ENCODE data around the gene SPECC1L.

Gene SPECC1L

DNA sequence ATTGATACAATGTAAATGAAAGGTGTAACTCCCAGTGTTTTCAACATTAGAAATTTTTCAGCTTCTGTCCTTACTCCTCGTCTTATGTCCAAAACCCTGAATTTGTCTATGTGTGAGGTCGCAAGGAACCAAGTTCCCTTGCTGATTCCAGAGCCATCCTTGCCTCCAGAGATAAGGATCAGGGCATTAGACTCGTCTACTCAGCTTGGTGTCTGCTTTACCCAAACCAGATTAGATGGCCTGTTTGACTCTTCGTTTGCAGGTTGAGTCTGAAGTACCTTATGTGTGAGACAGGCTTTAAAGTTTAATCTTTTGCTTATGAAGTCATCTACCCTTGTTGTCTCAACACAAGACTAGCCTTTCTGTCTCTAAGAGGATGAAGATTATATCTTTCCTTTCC is 55.6 kb downstream of the SPECC1L start:
- no peak for DNase-seq

DNA sequence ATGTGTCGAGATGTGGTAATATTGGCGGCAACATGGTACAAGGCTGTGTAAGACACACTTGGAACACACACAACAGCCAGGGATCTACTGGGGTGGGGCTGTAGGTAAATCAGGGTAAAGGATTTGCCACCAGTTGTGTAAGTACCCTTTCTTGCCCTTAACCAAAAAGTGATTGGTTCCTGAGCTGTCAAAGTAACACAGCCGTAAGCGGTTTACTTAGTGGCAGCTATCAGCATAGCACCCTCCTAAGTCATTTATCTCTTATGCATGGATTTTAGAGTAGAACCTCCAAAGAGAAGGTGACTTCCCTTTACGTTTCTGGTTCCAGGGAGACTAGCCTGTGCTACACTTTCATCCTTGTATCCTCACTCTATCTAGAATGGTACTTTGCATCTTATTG is 57.2 kb downstream of the SPECC1L start:
- DNase-seq = no peak

DNA sequence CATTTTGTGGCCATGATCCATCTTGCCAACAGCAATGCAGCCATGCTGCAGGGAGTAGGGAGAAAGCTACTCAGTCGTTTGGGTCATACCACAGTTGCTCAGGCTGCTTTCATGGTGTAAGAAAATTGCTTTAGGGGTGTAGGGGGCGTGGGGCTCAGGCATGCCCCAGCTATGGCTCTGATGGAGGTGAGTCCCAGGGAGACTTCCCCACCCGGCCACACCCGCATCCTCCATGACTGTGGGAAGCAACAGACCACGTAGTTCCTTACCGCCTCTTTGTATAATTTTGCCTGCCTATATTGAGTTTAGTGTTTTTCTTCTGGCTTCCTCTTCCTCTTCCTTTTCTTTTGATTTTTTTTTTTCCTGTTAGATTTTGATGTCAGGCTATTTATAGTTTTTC is 58.8 kb downstream of the SPECC1L start:
- no peak for DNase-seq

DNA sequence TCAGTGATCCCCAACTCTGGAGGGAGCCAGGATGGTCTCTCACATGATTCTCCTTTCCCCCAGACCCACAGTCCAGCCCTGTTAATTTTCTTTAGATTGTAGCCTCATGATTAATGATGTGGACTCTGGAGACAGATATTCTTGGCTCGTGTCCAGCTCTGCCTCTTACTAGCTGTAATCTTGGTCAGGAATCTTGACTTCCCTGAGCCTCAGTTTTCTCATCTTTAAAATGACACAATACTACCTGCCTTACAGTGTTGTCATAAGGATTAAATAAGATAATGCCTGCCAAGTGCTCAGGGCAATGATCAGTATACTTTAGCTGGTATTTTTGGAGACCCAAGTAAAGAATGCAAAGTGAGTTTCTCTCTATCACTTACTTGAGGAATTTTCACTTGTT is 60.0 kb downstream of the SPECC1L start:
- no peak for DNase-seq

DNA sequence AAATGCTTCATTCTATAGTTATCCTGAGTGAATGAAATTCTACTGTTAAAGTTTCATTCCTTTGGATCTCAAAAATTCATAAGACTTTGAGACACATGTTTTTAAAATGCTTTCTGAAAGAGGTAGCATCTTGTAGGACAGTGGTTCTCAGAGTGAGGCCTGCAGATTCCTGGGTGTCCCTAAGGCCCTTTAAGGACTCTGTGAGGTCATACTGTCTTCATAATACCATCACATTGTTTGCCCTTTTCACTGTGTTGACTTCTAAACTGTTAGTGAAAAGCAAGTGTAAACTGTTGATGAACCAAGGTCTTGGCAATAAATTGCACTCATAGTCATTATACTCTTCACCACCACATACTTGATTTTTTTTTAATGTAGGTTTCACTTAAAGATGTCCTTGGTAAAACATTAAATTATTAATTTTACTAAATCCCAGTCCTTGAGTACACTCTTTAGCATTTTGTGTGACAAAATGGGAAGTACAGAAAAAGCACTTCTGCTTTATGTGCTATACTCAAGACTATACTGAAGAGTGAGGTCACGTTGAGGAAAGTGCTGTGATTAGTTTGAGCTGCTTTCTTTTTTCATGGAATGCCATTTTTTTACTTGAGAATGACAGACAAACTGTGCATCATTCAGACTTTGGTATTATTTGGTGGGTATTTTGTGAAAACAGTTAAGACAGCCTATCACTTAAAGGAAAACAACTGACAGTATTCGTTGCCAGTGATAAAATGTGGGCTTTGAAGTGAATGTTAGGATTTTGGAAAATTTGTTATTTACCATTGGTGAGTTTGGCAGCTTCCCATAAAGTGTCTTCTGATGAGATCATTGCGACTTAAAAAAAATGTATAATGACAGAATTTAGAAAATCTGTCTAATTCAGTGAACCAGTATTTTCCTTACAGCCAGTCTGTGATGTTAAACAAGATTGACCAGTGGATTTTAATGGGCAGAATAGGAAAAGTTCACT is 61.1 kb downstream of the SPECC1L start:
- no peak for DNase-seq

DNA sequence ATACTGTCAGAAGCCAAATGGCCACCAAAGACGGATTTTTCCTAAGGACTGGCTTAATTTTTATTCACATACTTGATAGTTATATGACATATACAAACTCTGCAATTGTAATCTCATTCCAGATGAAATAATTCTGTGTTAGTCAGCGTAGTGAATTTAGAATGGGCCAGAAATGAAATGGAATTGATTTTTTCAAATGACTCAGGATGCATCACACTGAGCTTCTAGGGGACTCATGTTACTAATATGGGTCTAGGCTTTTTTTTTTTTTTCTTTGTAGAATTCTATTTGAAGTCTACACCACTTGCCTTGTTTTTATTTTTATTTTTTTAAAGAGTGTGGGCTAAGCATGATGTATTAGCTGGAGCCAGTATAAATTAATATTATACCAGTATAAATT is 62.7 kb downstream of the SPECC1L start:
- no peak for DNase-seq

DNA sequence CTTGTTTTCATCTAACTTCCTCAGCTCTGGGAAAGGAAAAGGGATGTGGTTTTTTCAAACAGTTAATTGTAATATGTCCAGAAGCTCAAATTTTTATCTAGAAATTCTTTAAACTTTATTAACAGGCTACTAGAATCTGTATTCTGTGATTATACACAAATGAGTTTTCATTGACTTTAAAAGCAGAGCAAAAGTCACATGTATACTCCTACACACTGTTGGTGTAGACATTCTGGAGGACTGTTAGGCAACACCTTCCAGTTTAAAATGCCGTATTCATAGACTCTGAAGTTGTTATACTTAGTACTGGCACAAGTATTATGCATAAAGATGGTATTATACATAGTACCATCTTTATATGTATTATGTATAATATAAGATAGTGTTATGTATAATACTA is 64.9 kb downstream of the SPECC1L start:
- DNase-seq = no peak

DNA sequence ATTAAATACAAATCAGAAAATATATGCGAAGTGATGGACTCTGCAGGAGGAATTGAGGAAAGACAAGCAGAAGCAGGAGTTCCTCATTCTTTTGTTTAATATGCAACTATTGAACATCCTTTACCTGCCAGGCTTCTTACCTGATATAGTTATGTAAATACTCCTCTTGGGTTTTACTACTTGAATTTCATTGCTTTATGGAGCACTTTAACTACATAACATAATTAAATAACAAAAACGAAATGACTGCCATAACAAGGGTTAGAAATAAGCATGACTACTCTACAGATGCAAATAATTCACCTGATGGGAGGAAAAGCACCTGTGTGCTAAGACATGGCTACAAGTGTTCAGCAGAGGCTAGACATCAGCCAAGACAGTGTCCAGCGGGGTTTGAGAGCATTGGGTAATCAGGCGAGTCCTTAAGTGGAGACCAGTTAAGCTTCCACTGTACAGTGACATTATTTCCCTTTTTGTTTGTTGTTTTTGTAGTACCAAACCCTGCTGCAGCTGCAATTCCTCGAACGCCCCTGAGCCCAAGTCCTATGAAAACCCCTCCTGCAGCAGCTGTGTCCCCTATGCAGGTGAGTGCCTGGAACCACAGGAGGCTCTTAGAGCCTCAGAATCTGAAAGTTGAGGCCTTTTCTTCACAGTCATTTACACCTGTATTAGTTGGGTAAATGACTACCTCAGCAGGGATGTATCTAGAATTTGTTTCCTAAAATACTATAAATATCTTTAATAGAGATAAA is 67.4 kb downstream of the SPECC1L start:
- no peak for DNase-seq

DNA sequence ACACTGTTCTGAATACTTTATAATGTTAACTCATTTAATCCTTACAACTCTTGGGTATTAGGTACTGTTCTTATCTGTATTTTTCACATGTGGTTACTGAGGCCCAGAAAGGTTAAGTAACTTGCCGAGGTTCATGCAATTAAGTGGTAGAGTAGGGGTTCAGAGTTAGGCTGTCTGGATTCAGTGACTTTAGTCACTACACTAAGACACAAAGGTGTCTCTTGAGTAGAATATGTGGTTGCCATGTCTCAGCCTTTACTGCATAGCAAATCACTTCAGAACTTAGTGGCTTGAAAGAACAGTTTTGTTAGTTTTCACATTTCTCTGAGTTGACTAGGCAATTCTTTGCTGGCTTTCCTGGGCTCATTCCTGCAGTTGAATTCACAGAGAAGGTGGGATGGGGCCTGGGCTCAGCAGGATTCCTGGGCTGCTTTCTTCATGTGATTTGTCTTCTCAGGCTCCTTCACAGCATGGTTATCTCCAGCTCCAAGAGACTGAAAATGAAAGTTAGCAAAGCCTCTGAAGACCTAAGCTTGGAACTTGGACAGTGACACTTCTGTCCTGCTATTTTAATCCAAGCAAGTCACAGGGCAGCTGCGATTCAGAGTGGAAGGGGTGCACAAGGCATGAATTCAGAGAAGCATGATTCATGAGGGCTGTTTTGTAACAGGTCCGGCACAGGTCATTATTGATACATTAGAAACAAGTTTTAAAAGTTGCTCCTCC is 68.3 kb downstream of the SPECC1L start:
- no peak for DNase-seq

DNA sequence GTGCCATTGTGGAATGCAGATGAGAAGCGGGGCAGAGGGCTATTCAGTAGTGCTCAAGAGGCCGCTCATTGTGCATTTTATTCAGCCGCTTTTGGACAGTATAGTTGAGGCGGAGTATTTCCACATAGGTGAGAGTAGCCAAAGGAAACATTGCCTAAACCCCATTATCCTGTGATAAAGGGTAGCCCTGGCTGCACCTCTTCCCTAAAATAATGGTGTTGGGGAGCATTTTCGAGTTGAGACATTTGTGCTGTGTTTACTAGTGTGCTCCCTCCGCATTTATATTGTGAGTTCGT is 68.8 kb downstream of the SPECC1L start:
- DNase-seq = no peak

DNA sequence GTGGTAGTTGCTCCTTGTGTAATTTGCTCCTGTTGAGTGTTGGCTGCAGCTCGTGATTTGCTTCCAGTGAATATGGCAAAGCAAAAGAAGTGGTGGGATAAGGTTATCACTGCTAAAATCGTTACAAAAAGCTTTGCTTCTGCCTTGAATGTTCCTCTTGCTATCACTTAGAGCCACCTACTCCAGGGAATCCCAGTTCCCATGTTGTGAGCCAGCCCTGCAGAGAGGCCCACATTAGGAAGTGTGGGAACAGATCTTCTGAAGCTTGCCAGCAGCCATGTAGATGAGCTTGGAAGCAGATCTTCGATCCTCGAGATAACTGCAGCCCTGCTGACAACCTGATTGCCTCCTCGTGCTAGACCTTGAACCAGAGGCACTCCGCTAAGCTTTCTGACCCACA is 71.0 kb downstream of the SPECC1L start:
- no peak for DNase-seq

DNA sequence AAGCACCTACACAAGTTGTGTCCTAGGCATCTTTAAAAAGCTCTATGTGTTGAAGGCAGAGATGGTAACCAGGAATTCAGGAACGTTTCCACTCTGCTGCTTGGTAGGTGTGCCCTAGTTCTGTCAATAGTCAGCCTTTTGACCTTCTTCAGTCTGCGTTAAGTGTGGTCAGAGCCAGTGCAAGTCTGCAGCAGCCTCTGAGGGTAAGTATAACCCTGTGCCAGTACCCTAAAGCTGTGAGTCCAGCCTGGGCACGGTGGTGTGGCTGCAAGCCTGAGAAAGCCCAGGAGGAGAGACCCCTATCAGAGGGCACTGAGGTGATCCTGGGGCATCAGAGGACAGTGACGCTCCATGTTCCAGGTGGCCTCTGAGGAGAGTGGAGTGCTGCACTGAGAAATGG is 80.0 kb downstream of the SPECC1L start:
- no peak for DNase-seq

DNA sequence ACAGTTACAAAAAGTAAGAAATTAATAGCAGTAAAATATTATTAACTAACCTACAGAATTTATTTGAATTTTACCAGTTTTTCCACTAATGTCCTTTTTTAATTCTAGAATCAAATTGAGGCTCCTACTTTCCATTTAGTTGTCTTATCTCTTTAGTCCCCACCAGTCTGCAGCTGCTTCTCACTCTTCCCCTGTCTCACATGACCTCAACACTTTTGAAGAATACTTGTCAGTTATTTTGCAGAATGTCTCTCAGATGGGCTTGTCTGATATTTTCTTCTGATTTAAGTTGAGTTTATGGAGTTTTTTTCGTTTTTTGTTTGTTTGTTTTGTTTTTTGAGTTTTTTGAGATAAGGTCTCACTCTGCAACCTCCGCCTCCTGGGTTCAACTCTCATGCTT is 82.5 kb downstream of the SPECC1L start:
- no peak for DNase-seq

DNA sequence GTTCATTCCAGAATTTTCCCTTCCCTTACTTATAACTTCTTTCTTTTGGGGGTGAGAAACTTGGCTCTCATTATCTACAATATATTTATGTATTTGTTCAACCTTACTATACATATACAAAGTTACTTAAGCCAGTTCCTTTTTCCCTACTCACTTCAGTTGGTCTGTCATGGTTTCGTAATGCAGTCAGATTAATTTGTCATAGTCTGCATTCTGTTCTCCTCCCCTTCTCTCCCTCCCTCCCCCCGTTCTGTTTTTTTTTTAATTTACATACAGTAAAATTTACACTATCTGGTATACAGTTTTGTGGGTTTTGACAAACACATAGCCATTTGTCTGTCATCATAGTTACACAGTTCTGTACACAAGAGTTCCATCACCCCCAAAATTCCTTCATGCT is 84.9 kb downstream of the SPECC1L start:
- no peak for DNase-seq

DNA sequence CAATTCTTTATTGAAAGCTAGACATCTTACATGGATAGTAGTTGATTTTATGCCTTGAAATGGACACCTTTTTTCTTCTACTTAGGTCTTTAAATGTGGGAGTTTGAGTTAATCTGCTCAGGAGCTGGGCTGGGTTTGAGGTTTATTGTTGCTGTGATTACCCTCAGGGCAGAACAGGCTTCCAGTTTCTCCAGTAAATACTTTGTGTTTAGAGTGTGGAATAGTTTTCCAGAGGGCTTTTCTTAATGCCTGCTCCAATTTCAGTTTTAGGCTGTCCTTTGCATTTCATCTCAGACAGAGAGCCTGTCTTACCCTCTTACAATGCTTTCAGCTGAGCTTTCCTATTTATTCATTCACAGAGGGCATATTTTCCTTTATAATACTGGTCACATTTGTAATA is 86.9 kb downstream of the SPECC1L start:
- DNase-seq = no peak

DNA sequence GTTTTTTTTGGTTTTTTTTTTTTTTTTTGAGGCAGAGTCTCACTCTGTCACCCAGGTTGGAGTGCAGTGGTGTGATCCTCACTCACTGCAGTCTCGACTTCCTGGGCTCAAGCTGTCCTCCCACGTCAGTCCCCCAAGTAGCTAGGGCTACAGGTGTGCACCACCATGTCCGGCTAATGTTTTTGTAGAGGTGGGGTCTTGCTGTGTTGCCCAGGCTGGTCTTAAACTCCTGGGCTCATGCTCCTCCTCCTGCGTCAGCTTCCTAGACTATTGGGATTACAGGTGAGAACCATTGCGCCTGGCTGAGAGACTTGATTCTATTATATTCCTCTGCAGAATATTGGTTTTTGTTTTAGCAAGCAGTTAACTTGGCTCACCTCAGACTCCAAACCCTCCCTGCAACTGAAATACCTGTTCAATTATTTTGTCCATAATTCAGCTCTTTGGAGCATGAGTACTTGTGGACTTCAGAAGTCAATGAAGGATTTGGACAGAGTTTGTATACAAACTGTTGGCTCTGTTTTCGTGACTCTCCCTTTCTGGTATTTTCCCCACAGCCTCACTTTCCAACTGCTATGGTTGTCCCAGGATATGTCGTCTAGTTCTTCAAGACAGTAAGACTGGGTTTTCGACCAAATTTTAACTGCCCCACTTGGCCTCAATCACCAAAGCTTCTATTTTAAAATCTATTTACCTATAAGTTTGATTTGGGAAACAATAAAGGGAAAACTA is 87.6 kb downstream of the SPECC1L start:
- no peak for DNase-seq

DNA sequence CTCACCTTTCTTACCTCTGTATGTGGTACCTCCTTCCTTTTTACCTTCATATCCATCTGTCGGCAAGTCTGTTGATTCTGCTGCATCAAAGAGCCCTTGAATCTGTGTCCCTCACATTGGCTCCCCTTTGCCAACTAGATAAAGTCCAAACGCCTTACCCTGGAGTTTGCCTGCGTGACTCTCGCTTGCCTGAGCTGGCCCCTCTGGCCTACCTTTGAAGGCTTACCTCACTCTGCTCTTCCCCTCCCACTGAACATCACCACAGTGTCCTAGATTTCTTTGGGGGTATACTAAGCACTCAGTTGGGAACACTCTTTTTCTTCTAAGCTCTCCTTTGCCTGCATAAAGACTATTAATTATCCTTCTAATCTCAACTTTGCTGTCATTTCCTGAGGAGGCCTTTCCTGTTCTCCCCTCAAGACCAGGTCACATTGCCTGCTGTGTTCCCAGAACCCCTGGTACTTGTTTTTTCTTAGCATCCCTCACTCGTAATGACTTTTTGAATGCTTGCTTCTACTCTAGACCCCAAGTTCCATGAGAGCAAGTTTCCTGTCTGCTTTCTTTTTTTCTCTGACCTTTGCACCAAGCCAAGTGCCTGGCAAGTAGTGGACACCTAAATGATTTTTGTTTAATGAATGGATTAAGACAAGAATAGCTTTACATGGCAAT is 89.0 kb downstream of the SPECC1L start:
- DNase-seq = no peak

DNA sequence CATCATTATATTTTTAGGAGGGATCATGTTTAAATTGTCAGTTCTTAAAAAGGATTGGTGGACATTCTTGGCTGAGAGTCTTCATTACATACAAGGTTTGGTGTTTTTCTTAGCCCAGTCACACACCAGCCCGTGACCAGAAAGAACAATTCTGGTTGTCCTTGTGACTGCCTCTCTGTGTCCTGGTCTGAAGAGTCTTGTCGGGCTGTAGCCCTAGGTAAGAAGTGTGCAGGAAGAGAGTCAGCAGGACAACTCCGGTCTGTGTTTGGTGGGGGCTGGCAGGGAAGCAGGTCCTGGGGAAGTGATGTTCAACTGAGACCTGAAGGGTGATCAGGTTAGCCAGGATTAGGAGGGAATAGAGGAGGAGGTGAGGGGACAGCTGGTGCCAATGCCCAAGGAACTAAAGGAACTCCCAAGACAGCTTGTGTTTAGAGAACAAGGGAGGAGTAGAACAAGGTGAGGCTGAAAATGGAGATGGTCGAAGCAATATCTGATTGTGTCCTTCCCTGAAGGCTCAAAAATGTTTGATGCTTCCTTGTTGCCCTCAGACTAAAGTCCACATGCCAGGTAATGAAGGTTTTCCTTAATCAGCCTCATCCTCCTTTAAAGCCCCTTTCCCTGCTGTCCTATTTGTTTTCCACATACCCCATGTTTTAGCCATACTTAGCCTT is 91.5 kb downstream of the SPECC1L start:
- no peak for DNase-seq

DNA sequence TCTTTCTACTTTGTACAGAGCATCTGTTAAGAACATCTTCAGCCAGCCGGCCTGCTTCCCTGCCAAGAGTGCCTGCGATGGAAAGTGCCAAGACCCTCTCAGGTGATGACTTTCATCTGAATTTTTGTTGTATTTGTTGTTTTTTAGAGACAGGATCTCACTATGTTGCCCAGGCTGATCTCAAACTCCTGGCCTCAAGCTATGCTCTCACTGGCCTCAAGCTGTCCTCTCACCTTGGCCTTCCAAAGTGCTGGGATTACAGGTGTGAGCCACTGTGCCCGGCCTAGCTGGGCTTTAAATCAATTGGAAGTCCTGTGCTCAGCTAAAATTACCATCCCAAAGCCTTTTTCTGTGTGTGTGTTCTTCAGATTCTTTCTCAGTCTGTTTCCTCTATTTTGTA is 92.6 kb downstream of the SPECC1L start:
- DNase-seq = no peak

DNA sequence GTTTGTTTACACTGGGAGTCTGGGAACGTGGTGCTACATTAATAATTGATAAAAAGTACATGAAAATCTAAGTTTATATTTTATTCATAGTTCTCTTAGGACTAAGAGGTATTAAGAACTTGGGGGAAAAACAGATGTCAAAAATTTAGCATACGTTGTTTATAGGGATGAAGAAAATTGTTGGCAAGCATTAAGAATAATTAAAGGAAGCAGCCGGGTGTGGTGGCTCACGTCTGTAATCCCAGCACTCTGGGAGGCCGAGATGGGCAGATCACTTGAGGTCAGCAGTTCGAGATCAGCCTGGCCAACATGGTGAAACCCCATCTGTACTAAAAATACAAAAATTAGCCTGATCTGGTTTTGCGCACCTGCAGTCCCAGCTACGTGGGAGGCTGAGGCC is 96.1 kb downstream of the SPECC1L start:
- no peak for DNase-seq

DNA sequence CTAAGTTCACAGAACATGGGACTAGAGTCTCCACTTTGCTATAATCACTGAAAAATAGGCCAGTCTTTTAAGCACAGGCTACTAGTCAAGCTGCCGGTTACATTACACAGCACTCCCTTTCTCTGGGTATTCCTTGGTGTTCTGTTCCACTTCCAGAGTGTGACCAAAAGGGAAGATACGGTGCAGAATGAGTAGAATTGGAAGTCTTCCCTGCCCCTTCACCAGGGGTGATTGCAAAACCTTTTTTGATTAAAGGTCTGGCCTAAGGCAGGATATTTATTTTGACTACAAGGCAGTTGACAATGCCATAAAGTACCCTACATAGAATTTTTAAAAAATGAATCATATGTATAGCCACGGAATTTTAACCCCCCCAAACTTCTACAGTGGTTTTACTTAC is 97.2 kb downstream of the SPECC1L start:
- DNase-seq = no peak

DNA sequence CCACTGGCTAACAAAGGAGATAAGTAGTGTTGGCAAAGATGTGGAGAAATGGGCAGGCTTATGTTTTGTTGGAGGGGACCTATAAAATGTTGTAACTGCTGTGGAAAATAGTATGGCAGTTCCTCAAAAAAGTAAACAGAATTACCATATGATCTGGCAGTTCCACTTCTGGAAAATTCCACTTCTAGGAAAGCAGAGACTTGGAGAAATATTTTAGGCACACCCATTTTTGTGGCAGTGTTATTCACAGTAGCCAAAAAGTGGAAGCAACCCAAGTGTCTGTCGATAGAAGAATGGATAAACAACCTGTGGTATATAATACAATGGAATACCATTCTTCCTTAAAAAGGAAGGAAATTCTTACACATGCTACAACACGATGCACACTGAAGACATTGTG is 99.8 kb downstream of the SPECC1L start:
- DNase-seq = no peak
